ENCODE data around the gene PRKACG.

PRKACG gene

DNA sequence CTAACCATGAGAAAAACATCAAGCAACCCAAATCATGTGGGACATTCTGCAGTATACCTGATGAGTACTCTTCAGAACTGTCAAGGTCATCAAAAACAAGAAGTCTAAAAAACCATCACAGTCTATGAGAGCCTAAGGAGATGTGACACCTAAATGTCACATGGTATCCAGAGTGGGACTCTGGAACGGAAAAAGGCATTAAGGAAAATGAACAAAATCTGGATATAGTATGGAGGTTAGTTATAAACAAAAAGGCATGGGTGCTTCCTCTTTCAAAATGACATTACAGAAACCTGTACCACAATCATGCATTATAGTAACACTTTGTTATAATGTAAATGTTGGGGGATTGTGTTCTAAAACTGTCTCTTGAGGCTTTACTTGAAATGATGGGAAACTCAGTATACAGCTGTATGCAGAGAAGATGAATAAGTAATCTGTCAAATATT is 47.4 kb downstream of the PRKACG start:
- no peak overlapping the region for H3K27ac ChIP-seq (ENCODE audit: low read depth, low read length)
- H3K27me3 ChIP-seq (ENCODE audit: low read length), result no peaks in the 10 kb centered on the region
- H2AFZ ChIP-seq (ENCODE audit: low read depth, low read length, severe bottlenecking), result no peak overlapping the region
- H4K20me1 ChIP-seq (ENCODE audit: low read depth, low read length), result no peaks in the 10 kb centered on the region
- H3K4me3 ChIP-seq (ENCODE audit: insufficient read depth, low read length, poor library complexity, severe bottlenecking), result no peak overlapping the region
- no peak overlapping the region for H3K9ac ChIP-seq (ENCODE audit: low read length)
- no peaks in the 10 kb centered on the region for H3K9me3 ChIP-seq (ENCODE audit: insufficient read depth, low read length)
- no peaks in the 10 kb centered on the region for H3F3A ChIP-seq (ENCODE audit: insufficient read depth)
- no peaks in the 10 kb centered on the region for H3K9me2 ChIP-seq (replicated peaks; ENCODE audit: insufficient read depth, low read length)
- no peaks in the 10 kb centered on the region for H3K36me3 ChIP-seq (ENCODE audit: low read length)
- no peak overlapping the region for H3K4me2 ChIP-seq (ENCODE audit: low read depth, low read length, poor library complexity, severe bottlenecking)
- no peak for TF ChIP-seq EZH2phosphoT487 (conservative IDR thresholded peaks at IDR 0.05; ENCODE audit: low read length)
- TF ChIP-seq, protein P1, sequence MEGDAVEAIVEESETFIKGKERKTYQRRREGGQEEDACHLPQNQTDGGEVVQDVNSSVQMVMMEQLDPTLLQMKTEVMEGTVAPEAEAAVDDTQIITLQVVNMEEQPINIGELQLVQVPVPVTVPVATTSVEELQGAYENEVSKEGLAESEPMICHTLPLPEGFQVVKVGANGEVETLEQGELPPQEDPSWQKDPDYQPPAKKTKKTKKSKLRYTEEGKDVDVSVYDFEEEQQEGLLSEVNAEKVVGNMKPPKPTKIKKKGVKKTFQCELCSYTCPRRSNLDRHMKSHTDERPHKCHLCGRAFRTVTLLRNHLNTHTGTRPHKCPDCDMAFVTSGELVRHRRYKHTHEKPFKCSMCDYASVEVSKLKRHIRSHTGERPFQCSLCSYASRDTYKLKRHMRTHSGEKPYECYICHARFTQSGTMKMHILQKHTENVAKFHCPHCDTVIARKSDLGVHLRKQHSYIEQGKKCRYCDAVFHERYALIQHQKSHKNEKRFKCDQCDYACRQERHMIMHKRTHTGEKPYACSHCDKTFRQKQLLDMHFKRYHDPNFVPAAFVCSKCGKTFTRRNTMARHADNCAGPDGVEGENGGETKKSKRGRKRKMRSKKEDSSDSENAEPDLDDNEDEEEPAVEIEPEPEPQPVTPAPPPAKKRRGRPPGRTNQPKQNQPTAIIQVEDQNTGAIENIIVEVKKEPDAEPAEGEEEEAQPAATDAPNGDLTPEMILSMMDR (IDR thresholded peaks at IDR 0.05; ENCODE audit: insufficient read depth, low read length, poor library complexity, severe bottlenecking), result no peak
- H3K79me2 ChIP-seq (ENCODE audit: insufficient read depth, low read length), result no peaks in the 10 kb centered on the region

DNA sequence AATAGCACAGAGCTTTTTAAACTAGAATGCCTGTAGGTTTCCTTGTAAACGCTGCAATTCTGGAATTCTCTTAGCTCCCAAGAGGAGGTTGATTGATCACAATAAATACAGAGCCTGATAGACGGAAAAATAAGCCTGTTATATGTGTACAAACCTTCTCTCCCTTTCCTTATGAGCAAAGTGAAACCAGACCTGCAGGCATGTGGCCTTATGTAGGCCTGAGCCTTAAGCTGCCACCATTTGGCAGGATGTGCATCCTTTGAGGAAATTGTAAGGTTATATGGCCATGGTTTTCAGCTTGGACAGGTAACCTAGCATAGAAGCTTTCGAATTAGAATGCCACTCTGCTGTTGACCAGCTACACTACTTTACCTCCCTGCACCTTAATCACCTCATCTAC is 49.1 kb downstream of the PRKACG start:
- Histone ChIP-seq H3K27me3 (ENCODE audit: low read length) (no peaks in the 10 kb centered on the region), H3K9me2 (replicated peaks; ENCODE audit: insufficient read depth, low read length) (no peaks in the 10 kb centered on the region), H3K9ac (ENCODE audit: low read length) (no peak overlapping the region), H3K4me2 (ENCODE audit: low read depth, low read length, poor library complexity, severe bottlenecking) (no peak overlapping the region), H2AFZ (ENCODE audit: low read depth, low read length, severe bottlenecking) (no peak overlapping the region), H3K36me3 (ENCODE audit: low read length) (no peaks in the 10 kb centered on the region), H4K20me1 (ENCODE audit: low read depth, low read length) (no peaks in the 10 kb centered on the region), H3K9me3 (ENCODE audit: insufficient read depth, low read length) (no peaks in the 10 kb centered on the region), H3K27ac (ENCODE audit: low read depth, low read length) (no peak overlapping the region), H3K79me2 (ENCODE audit: insufficient read depth, low read length) (no peaks in the 10 kb centered on the region), H3F3A (ENCODE audit: insufficient read depth) (no peaks in the 10 kb centered on the region), H3K4me3 (ENCODE audit: insufficient read depth, low read length, poor library complexity, severe bottlenecking) (no peak overlapping the region)
- TF ChIP-seq, protein P1 (IDR thresholded peaks at IDR 0.05; ENCODE audit: insufficient read depth, low read length, poor library complexity, severe bottlenecking), result no peak
- TF ChIP-seq EZH2phosphoT487 (conservative IDR thresholded peaks at IDR 0.05; ENCODE audit: low read length), result no peak

DNA sequence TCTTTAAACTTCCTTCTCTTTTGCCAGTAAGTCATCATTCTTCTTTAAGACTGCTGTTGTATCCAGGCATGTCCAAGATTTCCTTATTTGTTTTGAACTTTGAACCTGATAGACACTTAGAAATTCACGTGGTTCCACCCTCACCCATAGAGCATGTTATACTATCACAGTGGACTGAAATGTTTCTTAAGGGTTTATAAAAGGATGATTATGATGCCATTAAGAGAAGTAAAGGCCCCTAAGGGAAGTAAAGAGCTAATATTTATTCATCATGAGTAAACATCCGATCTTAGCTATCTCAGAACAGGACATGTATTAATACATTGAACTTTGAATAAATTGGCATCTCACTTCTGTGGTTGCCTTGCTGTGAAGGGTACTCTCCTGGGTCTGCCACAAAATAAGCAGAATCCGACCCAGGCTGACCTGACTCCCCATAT is 49.8 kb downstream of the PRKACG start:
- no peaks in the 10 kb centered on the region for H3K79me2 ChIP-seq (ENCODE audit: insufficient read depth, low read length)
- H3K9ac ChIP-seq (ENCODE audit: low read length), result no peak overlapping the region
- H3K36me3 ChIP-seq (ENCODE audit: low read length), result no peaks in the 10 kb centered on the region
- H4K20me1 ChIP-seq (ENCODE audit: low read depth, low read length), result no peaks in the 10 kb centered on the region
- H3K27ac ChIP-seq (ENCODE audit: low read depth, low read length), result no peak overlapping the region
- H2AFZ ChIP-seq (ENCODE audit: low read depth, low read length, severe bottlenecking), result no peak overlapping the region
- TF ChIP-seq, protein P1 (IDR thresholded peaks at IDR 0.05; ENCODE audit: insufficient read depth, low read length, poor library complexity, severe bottlenecking), result no peak
- no peak for TF ChIP-seq EZH2phosphoT487 (conservative IDR thresholded peaks at IDR 0.05; ENCODE audit: low read length)
- no peak overlapping the region for H3K4me3 ChIP-seq (ENCODE audit: insufficient read depth, low read length, poor library complexity, severe bottlenecking)
- H3F3A ChIP-seq (ENCODE audit: insufficient read depth), result no peaks in the 10 kb centered on the region
- no peak overlapping the region for H3K4me2 ChIP-seq (ENCODE audit: low read depth, low read length, poor library complexity, severe bottlenecking)
- H3K27me3 ChIP-seq (ENCODE audit: low read length), result no peaks in the 10 kb centered on the region
- no peaks in the 10 kb centered on the region for H3K9me3 ChIP-seq (ENCODE audit: insufficient read depth, low read length)
- no peaks in the 10 kb centered on the region for H3K9me2 ChIP-seq (replicated peaks; ENCODE audit: insufficient read depth, low read length)
